ENCODE data around the gene CDC34. TPM values are rescaled to one million over a fixed set of nuclear protein-coding genes. Genes with fewer than 3 reads are reported as not detected.

CDC34 gene
- total and polyA plus RNA-seq, 2 of the 8 experiments (the other 6 are each of a cell fraction or from before 2014, with no cell fraction given) = 95.9 to 129 TPM

DNA sequence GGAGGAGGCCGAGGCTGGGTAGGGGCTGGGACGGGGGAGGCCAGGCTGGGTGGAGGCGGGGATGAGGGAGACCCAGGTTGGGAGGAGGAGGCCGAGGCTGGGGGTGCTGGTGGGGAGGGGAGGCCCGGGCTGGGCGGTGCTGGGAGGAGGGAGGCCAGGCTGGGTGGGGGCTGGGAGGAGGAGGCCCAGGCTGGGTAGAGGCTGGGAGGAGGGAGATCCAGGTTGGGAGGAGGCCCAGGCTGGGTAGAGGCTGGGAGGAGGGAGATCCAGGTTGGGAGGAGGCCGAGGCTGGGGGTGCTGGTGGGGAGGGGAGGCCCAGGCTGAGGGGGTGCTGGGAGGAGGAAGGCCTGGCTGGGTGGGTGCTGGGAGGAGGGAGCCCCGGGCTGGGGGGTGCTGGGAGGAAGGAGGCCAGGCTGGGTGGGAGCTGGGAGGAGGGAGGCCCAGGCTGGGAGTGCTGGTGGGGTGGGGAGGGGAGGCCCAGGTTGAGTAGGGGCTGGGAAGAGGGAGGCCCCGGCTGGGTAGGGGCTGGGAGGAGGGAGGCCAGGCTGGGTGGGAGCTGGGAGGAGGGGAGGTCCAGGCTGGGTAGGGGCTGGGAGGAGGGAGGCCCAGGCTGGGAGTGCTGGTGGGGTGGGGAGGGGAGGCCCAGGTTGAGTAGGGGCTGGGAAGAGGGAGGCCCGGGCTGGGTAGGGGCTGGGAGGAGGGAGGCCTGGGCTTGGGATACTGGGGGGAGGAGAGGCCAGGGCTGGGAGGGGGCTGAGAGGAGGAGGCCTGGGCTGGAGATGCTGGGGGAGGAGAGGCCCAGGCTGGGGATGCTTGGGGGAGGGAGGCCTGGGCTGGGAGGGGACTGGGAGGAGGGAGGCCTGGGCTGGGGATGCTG, 13.6 kb upstream of the CDC34 start:
- Histone ChIP-seq H3K18ac (ENCODE audit: extremely low read depth, low read length) (no peak overlapping the region), H3K4me1 (replicated peaks in 1 of 4; ENCODE audit: control insufficient read depth in 3 of 4, insufficient read depth in 4 of 4, low read length in 3 of 4) (no peaks in the 10 kb centered on the region), H2BK5ac (ENCODE audit: low read depth, low read length) (no peak overlapping the region), H3K23ac (ENCODE audit: insufficient read length) (no peak overlapping the region), H2BK20ac (ENCODE audit: low read length) (no peak overlapping the region), H2BK15ac (ENCODE audit: low read length) (no peak overlapping the region), H3K79me1 (ENCODE audit: low read depth, low read length) (peaks cover 5% of the 10 kb centered on the region; the same call in 1 of the 2 replicates), H3K23me2 (ENCODE audit: low read depth, low read length) (no peaks in the 10 kb centered on the region), H4K91ac (replicated peaks; ENCODE audit: insufficient read length, low read length) (no peak overlapping the region), H4K20me1 (replicated peaks in 1 of 2; ENCODE audit: control insufficient read depth in 1 of 2, insufficient read depth in 2 of 2, low read length in 2 of 2) (peaks cover 0 to 7% of the 10 kb centered on the region in 2 experiments), H4K8ac (ENCODE audit: extremely low read depth, insufficient read depth, low read length) (no peak overlapping the region), H3K4me2 (ENCODE audit: insufficient read depth in 1 of 2, low read depth in 2 of 2, low read length in 2 of 2) (no peak overlapping the region), H3K79me2 (ENCODE audit: control insufficient read depth in 1 of 2, insufficient read depth in 2 of 2, low read length in 2 of 2) (no peaks in the 10 kb centered on the region), H3K9ac (replicated peaks in 1 of 4; ENCODE audit: extremely low read depth in 1 of 4, low read depth in 3 of 4, low read length in 3 of 4) (no peak overlapping the region), H3K36me3 (ENCODE audit: control insufficient read depth in 2 of 4, insufficient read depth in 4 of 4, low read length in 3 of 4) (peaks cover 3 to 7% (median 5%) of the 10 kb centered on the region in 4 experiments; a peak in 4 of 8 replicates), H3K27me3 (replicated peaks in 1 of 4; ENCODE audit: control insufficient read depth in 3 of 4, extremely low read depth in 1 of 4, insufficient read depth in 3 of 4, low read length in 3 of 4) (0 out of 7 replicates have a peak, but pooled peaks cover 0 to 5% (median 0%) of the 10 kb centered on the region in 4 experiments), H3K4me3 (ENCODE audit: extremely low read depth in 1 of 4, insufficient read depth in 2 of 4, low read depth in 3 of 4, low read length in 4 of 4) (no peak overlapping the region), H4K5ac (ENCODE audit: insufficient read length, low read depth, low read length) (no peak overlapping the region), H2BK12ac (ENCODE audit: low read depth, low read length) (no peak overlapping the region), H2BK120ac (replicated peaks; ENCODE audit: low read depth, low read length) (no peak overlapping the region), H3K14ac (ENCODE audit: insufficient read length) (no peak overlapping the region), H3K9me3 (ENCODE audit: insufficient read depth in 2 of 2, low read depth in 1 of 2, low read length in 1 of 2) (peaks cover 10 to 21% of the 10 kb centered on the region in 2 experiments; a peak in 2 of 4 replicates), H3K27ac (ENCODE audit: low read depth, low read length) (no peak overlapping the region), H3K4ac (replicated peaks; ENCODE audit: insufficient read length, low read depth, low read length) (no peak overlapping the region), H2AFZ (ENCODE audit: low read length) (no peak overlapping the region), H3K56ac (replicated peaks; ENCODE audit: insufficient read length, low read depth, low read length) (no peak overlapping the region), H2AK5ac (ENCODE audit: low read depth, low read length) (no peak overlapping the region)
- ChIA-PET POLR2A (ENCODE audit: partially characterized antibody) (interaction anchor here (0.6 to 5.7 kb wide), 9 partner anchors 10 to 173 kb away, joined by 3 to 36 read pairs (median 3); partner anchors contain the start of genes CDC34 and MIER2), CTCF (ENCODE audit: partially characterized antibody) (interaction anchor here (0.9 to 1.6 kb wide), 4 partner anchors 8 to 57 kb away, joined by 3 to 8 read pairs (median 4); partner anchors contain the start of gene CDC34)
- DNase-seq (ENCODE audit: low read depth in 1 of 2, low spot score in 2 of 2) = no peak
- no CpG with 5 or more reads among the region's 10 CpGs for WGBS, 2 experiments (ENCODE audit: extremely low coverage in 1 of 2, insufficient coverage in 1 of 2, insufficient read length in 1 of 2, insufficient replicate concordance in 2 of 2, low coverage in 1 of 2, low lambda C conversion rate in 2 of 2, missing lambda C conversion rate in 1 of 2)
- no peak for FAIRE-seq
- TF ChIP-seq EZH2 (IDR thresholded peaks at IDR 0.05; ENCODE audit: low read depth, low read length, severe bottlenecking) = no peak
- no peak for TF ChIP-seq TAF7 (optimal IDR thresholded peaks at IDR 0.05; ENCODE audit: borderline replicate concordance, low read depth, low read length)
- TF ChIP-seq SAP30 (IDR thresholded peaks at IDR 0.05; ENCODE audit: insufficient read depth, insufficient replicate concordance, low read length) = no peak
- no peak for TF ChIP-seq ATF2 (IDR thresholded peaks at IDR 0.05; ENCODE audit: low read length)
- no peak for TF ChIP-seq POLR2A (IDR thresholded peaks at IDR 0.05; ENCODE audit: control extremely low read depth in 1 of 2, low read depth in 2 of 2, low read length in 2 of 2)
- no peak for TF ChIP-seq YY1 (IDR thresholded peaks at IDR 0.05; ENCODE audit: low read depth, low read length)
- no peak for TF ChIP-seq SIRT6 (IDR thresholded peaks at IDR 0.05; ENCODE audit: low read length)
- TF ChIP-seq SP2 (IDR thresholded peaks at IDR 0.05; ENCODE audit: low read length) = no peak
- no peak for TF ChIP-seq JUND (IDR thresholded peaks at IDR 0.05; ENCODE audit: low read length)
- TF ChIP-seq BACH1 (IDR thresholded peaks at IDR 0.05; ENCODE audit: low read length) = no peak
- TF ChIP-seq ZNF274 (IDR thresholded peaks at IDR 0.05; ENCODE audit: borderline replicate concordance, extremely low read depth, low read length) = no peak

Measured in H1 (cell line).